Large intestine (tissue), 3 donors: ENCODE data around the gene KLHL36. TPM values are rescaled to one million over a fixed set of nuclear protein-coding genes. Genes with fewer than 3 reads are reported as not detected.

ENCODE experiments used
- DNase-seq, 2 donors: peaks; one replicate each; pipeline versions ENCODE4 v3.0.0 to v3.0.0-alpha.2; 2013
- H3K27ac ChIP-seq: one replicate; pipeline ENCODE4 v1.5.1; 2013; ENCODE audit warnings: low read length
- H3K27me3 ChIP-seq: 2 replicates; pipeline ENCODE4 v1.6.1; 2013; ENCODE audit warnings: low read length; ENCODE audit not compliant: control insufficient read depth, insufficient read depth
- H3K36me3 ChIP-seq: 2 replicates; pipeline ENCODE4 v1.6.1; 2013; ENCODE audit warnings: low read length; ENCODE audit not compliant: control insufficient read depth, insufficient read depth
- H3K4me1 ChIP-seq: one replicate; pipeline ENCODE4 v1.6.1; 2013; ENCODE audit warnings: low read length; ENCODE audit not compliant: control insufficient read depth, insufficient read depth
- H3K4me3 ChIP-seq: one replicate; pipeline ENCODE4 v1.5.1; 2013; ENCODE audit warnings: low read length
- H3K9me3 ChIP-seq: one replicate; pipeline ENCODE4 v1.6.1; 2013; ENCODE audit warnings: mild to moderate bottlenecking, low read depth, low read length, moderate library complexity; ENCODE audit not compliant: control insufficient read depth
- WGBS: methylation state at CpG from one replicate; pipeline ENCODE4 v1.1.5; 2013; ENCODE audit warnings: low lambda C conversion rate; ENCODE audit not compliant: insufficient coverage; 5-methylcytosine and 5-hydroxymethylcytosine counted together
- polyA plus RNA-seq: library from polyadenylated mRNA; unstranded; fragments of 120-200 nt; gene quantifications from one replicate; pipeline ENCODE4 v1.2.1, GENCODE V29; 2013

The KLHL36 gene
- polyA plus RNA-seq, 1 donor = 32.8 TPM

DNA sequence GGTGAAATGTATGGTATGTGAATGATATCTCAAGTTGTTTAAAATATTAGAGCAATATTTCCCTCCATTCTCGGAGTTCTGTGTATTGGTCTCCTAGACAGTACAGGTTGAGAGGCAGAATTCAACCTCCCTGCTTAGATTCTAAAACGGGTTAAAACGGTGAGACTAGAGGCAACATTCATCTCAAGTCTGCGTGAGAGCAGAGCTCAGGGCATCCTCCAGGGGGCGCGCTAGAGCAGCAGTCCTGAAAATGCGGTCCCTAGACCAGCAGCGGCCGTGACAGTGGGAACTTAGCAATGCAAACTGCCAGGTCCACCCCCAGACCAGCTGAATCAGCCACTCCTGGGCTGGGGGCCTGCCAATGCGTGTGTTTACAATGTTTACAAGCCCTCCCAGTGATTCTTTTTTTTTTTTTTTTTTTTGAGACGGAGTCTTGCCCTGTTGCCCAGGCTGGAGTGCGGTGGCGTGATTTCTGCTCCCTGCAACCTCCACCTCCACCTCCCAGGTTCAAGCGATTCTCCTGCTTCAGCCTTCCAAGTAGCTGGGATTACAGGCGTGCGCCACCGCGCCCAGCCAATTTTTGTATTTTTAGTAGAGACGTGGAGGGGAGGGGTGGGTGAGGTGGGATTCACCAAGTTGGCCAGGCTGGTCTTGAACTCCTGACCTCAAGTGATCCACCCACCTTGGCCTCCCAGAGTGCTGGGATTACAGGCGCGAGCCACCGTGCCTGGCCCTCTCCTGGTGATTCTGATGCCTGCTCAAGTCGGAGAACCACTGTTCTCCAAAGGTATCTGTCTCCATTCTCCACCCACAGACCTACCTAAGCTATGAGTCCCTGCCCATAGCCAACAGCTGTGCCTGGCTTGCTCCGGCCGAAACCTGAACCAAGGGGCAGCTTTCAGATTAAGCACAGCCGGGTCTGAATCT, 24.2 kb downstream of the KLHL36 start:
- Histone ChIP-seq H3K27me3 (no peaks in the 10 kb centered on the region), H3K36me3 (no peaks in the 10 kb centered on the region), H3K4me3 (no peak overlapping the region), H3K4me1 (peaks cover 1% of the 10 kb centered on the region), H3K27ac (no peak overlapping the region), H3K9me3 (no peaks in the 10 kb centered on the region)
- DNase-seq = peak; percentile 53 to 55
- 0% methylated on average over 1 of the region's 26 CpGs for WGBS

DNA sequence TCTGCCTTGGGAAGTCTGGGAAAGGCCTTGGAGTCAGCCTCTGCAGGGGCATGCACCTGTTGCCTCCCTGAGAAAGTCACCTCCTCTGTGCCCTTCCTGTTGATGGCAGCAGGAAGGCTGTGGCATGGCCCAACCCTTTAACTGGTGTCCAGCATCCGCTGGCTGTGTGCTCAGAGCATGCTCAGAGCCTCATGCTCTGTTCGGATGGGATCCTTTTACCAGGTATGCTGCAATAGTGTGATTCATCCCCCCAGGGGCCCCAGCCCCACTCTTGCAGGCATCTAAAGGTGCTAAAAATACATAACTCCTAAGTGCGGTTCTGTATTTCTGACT, 24.9 kb downstream of the KLHL36 start:
- H3K4me1 ChIP-seq = no peaks in the 10 kb centered on the region
- no peaks in the 10 kb centered on the region for H3K27me3 ChIP-seq
- no peak overlapping the region for H3K4me3 ChIP-seq
- no peak overlapping the region for H3K27ac ChIP-seq
- WGBS = no CpG with 5 or more reads among the region's 3 CpGs
- no peaks in the 10 kb centered on the region for H3K36me3 ChIP-seq
- no peak for DNase-seq
- no peaks in the 10 kb centered on the region for H3K9me3 ChIP-seq

DNA sequence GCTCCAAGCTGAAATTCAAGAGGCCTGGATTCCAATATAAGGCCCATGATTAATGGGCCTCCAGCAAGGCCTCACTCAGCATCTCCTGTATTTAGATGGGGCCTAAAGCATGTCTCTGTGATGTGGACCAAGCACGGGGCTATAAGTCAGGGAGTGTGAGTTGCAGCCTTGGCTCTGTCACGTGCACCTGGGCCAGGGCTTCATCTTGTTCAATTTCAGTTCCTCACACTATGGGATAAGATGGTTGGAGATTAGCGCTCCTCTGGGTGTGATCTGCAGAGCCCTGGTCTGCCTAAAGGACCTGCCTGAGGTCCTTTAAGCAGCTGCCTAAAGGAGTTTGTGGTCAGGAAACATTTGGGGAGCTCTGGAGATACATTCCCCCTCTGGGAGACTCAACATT, 25.2 kb downstream of the KLHL36 start:
- no peak for DNase-seq
- Histone ChIP-seq H3K9me3 (no peaks in the 10 kb centered on the region), H3K27me3 (no peaks in the 10 kb centered on the region), H3K27ac (no peak overlapping the region), H3K36me3 (no peaks in the 10 kb centered on the region), H3K4me3 (no peak overlapping the region), H3K4me1 (no peaks in the 10 kb centered on the region)
- WGBS = no CpG with 5 or more reads among the region's 3 CpGs

DNA sequence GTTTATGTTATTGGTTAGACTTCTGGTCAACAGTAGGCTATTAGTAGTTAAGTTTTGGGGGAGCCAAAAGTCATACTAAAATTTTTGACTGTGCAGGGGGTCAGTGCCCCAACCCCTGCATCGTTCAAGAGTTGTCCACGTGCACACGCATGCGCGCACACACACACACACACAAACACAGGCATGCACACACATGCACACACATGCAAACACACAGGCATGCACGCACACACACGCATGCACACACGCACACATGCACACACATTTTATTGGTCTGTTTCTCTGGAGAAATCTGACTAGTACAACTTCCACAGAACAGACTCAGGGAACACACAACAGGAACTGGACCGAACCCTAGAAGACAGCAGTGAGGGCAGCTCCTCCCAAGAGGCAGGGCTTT, 27.1 kb downstream of the KLHL36 start:
- H3K27me3 ChIP-seq = no peaks in the 10 kb centered on the region
- no CpG with 5 or more reads among the region's 9 CpGs for WGBS
- DNase-seq = no peak
- no peaks in the 10 kb centered on the region for H3K9me3 ChIP-seq
- no peaks in the 10 kb centered on the region for H3K36me3 ChIP-seq
- no peak overlapping the region for H3K4me3 ChIP-seq
- H3K27ac ChIP-seq = no peak overlapping the region
- no peaks in the 10 kb centered on the region for H3K4me1 ChIP-seq

DNA sequence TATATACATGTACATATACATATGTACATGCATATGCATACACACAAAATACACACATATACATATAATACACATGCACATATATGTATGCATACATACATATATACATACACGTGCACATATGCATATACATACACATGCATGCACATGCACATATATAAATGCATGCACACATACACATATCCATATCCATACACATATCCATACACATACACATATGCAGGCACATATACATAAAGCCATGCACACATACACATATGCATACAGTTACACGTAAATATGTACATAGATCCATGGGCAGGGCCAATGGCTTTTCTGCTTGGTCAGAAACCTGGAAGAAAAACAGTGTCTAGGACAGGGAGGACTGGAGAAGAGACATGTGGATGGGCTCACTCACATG, 27.6 kb downstream of the KLHL36 start:
- Histone ChIP-seq H3K9me3 (no peaks in the 10 kb centered on the region), H3K4me1 (no peaks in the 10 kb centered on the region), H3K27ac (no peak overlapping the region), H3K4me3 (no peak overlapping the region), H3K36me3 (no peaks in the 10 kb centered on the region), H3K27me3 (no peaks in the 10 kb centered on the region)
- WGBS = no CpG with 5 or more reads among the region's 2 CpGs
- no peak for DNase-seq

DNA sequence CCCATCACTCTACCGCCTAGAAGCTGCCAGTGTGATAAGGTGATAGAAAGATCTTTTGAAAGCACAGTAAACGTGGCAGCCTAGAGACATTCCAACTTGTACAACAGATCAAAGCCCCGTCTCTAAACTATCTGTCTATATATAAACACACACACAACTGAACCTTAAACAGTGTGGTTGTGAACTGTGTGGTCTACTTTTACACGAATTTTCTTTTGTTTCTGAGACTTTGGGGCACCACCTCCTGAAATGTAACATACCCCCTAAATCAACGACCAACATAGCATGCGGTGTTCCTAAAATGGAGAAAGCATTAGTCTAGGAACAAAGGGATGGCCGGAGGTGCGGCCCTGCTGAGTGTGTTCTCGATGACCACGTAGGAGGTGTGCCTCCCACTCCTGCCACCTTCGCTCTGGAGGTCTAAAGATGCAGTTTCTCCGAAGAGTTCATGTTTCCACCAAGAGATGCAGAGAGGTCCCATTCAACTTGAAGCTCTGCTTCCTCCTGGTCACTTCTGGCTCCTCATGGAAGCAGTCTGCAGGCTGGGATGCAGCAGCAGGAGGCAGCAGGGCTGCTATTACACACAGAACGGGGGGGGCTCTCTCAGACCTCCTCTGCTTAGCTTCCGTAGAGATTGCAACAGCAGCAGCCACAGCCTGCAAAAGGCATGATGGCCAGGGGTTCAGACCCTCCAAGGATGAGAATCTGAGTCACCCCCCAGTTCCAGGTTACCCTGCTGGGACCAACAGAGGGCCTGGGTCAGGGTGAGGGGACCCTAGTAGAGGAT, 28.9 kb downstream of the KLHL36 start:
- Histone ChIP-seq H3K4me1 (no peaks in the 10 kb centered on the region), H3K27ac (no peak overlapping the region), H3K9me3 (no peaks in the 10 kb centered on the region), H3K4me3 (no peak overlapping the region), H3K36me3 (no peaks in the 10 kb centered on the region), H3K27me3 (peaks cover 5% of the 10 kb centered on the region)
- no CpG with 5 or more reads among the region's 14 CpGs for WGBS
- no peak for DNase-seq

DNA sequence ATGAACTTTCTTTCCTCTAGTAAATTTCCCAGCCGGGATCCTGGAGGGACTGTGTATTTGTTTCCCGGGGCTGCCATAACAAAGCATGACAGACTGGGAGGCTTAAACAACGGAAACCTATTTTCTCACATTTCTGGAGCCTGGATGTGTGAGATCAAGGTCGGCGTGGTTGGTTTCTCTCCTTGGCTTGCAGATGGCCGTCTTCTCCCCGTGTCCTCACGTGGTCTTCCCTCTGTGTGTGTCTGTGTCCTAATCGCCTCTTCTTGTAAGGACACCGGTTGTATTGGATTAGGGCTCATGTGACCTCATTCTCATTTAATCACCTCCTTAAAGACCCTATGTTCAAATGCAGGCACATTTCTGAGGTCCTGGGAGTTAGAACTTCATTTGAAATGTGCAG, 29.5 kb downstream of the KLHL36 start:
- DNase-seq = no peak
- Histone ChIP-seq H3K27ac (no peak overlapping the region), H3K36me3 (no peaks in the 10 kb centered on the region), H3K4me1 (no peaks in the 10 kb centered on the region), H3K4me3 (no peak overlapping the region), H3K9me3 (no peaks in the 10 kb centered on the region), H3K27me3 (peaks cover 5% of the 10 kb centered on the region)
- no CpG with 5 or more reads among the region's 10 CpGs for WGBS

DNA sequence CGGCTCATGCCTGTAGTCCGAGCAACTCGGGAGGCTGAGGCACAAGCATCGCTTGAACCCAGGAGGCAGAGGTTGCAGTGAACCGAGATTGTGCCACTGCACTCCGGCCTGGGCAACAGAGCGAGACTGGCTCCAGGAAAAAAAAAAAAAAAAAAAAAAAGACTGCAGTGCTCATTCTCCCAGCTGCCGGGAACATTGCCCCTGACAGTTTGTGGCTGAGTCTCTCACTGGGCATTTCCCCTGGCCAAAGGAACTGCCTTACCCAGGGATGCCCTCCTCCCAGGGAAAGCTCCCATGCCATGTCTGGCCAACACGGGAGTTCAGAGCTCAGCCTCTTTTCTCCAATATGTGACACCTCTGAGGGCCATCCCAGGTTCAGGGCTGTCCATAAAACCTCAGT, 30.2 kb downstream of the KLHL36 start:
- Histone ChIP-seq H3K4me3 (no peak overlapping the region), H3K36me3 (no peaks in the 10 kb centered on the region), H3K4me1 (no peaks in the 10 kb centered on the region), H3K27ac (no peak overlapping the region), H3K27me3 (peaks cover 5% of the 10 kb centered on the region), H3K9me3 (no peaks in the 10 kb centered on the region)
- DNase-seq = no peak
- no CpG with 5 or more reads among the region's 9 CpGs for WGBS

DNA sequence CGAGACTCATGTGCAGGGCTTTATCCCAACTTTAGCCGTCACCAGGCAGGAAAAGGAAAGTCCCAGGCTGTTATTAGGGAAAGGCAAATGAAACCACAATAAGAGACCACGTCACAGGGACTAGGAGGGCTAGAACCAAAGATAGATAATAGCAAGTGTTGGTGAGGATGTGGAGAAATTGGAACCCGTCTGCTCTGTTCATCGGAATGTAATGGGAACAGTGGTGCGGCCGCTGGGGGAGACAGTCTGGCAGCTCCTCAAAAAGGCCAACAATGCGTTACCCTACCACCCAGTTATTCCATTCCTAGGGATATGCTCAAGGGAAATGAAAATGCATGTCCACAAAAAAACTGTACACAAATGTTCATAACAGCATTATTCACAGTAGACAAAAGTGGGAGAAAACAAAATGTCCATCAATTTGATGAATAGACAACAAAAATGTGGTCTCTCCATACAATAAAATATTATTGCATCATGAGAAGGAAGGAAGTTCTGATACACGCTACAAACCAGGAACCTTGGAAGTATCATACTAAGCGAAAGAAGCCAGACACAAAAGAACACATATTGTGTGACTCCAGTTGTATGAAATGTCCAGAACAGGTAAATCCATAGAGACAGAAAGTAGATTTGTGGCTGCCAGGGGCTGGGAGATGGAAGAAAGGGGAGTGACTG, 32.0 kb downstream of the KLHL36 start:
- no peak for DNase-seq
- WGBS = 90% methylated on average over 2 of the region's 10 CpGs

DNA sequence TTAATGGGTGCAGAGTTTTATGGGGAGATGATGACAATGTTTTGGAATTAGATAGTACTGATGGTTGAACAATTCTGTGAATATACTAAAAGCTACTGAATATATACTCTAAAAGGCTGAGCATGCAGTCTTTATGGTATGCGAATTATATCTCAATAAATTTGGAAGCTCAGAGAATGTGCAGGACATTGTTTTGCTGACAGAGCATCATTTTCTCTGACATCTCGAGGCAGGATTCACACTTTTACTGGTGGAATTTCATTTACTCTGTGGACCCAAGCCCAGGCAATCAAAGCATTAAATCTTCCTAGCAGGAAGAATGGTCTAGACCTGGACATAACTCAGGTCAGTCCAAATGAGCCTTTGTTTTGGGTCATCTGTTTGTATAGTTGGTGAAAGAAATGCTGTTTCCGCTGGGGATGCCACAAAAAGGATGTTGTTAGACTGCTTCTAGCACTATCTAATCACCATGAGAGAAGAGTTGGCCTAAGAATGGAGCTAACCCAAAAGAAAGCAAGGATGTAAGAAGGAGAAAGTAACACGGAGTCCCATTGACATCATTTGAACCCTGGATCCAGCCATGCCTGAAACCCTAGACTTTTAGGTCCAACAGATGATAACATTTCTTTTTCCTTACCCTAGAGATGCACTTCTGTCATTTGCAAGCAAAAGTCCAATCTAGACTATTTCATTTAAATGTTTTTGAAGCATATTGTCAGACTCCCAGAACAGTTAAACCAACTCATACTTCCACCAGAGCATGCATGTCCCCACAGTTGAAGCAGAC, 32.7 kb downstream of the KLHL36 start:
- Histone ChIP-seq H3K4me3 (no peak overlapping the region), H3K9me3 (no peaks in the 10 kb centered on the region), H3K27ac (no peak overlapping the region), H3K4me1 (no peaks in the 10 kb centered on the region), H3K36me3 (no peaks in the 10 kb centered on the region), H3K27me3 (peaks cover 10% of the 10 kb centered on the region)
- WGBS = 92% methylated on average over 2 of the region's 4 CpGs
- no peak for DNase-seq

More for the DNA sequence above, 32.0 kb downstream of the KLHL36 start:
- peaks cover 10% of the 10 kb centered on the region for H3K27me3 ChIP-seq
- H3K9me3 ChIP-seq = no peaks in the 10 kb centered on the region
- no peaks in the 10 kb centered on the region for H3K36me3 ChIP-seq
- H3K27ac ChIP-seq = no peak overlapping the region
- H3K4me1 ChIP-seq = no peaks in the 10 kb centered on the region
- no peak overlapping the region for H3K4me3 ChIP-seq
